GM23338 (cell line): Measurements from ENCODE around the gene TRPM3. TPM values are rescaled to one million over a fixed set of nuclear protein-coding genes. Genes with fewer than 3 reads are reported as not detected.

Experiments used
- ATAC-seq: fragments of 200-7000 bp; cut with Tn5 transposase; 3 replicates; pipeline ENCODE4 v1.9.1; 2020
- DNase-seq: peaks from one replicate; pipeline ENCODE4 v3.0.0-alpha.2; 2015; ENCODE audit warnings: low spot score
- H2AFZ ChIP-seq: fragments of 200-600 bp; sonication (generic); 2 replicates; pipeline ENCODE4 v1.8.0; 2016; ENCODE audit warnings: antibody characterized with exemption, mild to moderate bottlenecking, moderate library complexity
- H3F3A ChIP-seq: fragments of 200-600 bp; sonication (generic); replicated peaks from 2 replicates; pipeline ENCODE4 v1.8.0; 2017; ENCODE audit warnings: antibody characterized with exemption, mixed run types, low read depth
- H3K27ac ChIP-seq: fragments of 200-600 bp; sonication (generic); 2 replicates; pipeline ENCODE4 v1.6.1; 2016; ENCODE audit warnings: low read depth
- H3K27me3 ChIP-seq: fragments of 200-600 bp; sonication (generic); 2 replicates; pipeline ENCODE4 v1.8.0; 2016; ENCODE audit warnings: mild to moderate bottlenecking, mixed run types, moderate library complexity; ENCODE audit not compliant: insufficient read depth
- H3K36me3 ChIP-seq: fragments of 200-600 bp; sonication (generic); 2 replicates; pipeline ENCODE4 v1.8.0; 2016; ENCODE audit warnings: mild to moderate bottlenecking; ENCODE audit not compliant: insufficient read depth
- H3K4me1 ChIP-seq: fragments of 200-600 bp; sonication (generic); 2 replicates; pipeline ENCODE4 v1.8.0; 2016; ENCODE audit warnings: mild to moderate bottlenecking, moderate library complexity; ENCODE audit not compliant: insufficient read depth
- H3K4me2 ChIP-seq: fragments of 200-600 bp; sonication (generic); 2 replicates; pipeline ENCODE4 v1.7.1; 2017; ENCODE audit warnings: mixed run types
- H3K4me3 ChIP-seq: fragments of 200-600 bp; sonication (generic); 2 replicates; pipeline ENCODE4 v1.6.1; 2016; ENCODE audit warnings: mixed run types
- H3K79me2 ChIP-seq: fragments of 200-600 bp; sonication (generic); replicated peaks from 2 replicates; pipeline ENCODE4 v1.8.0; 2017; ENCODE audit warnings: mild to moderate bottlenecking; ENCODE audit not compliant: insufficient read depth
- H3K9me2 ChIP-seq: fragments of 200-600 bp; sonication (generic); 2 replicates; pipeline ENCODE4 v1.8.0; 2017; ENCODE audit not compliant: insufficient read depth
- H4K20me1 ChIP-seq: fragments of 200-600 bp; sonication (generic); replicated peaks from 2 replicates; pipeline ENCODE4 v1.8.0; 2017; ENCODE audit warnings: mild to moderate bottlenecking; ENCODE audit not compliant: insufficient read depth
- H3K27ac Mint-ChIP-seq: 2 replicates; pipeline ENCODE4 v1.8.0; 2020; ENCODE audit warnings: inconsistent platforms, mild to moderate bottlenecking, moderate library complexity, mixed read lengths
- H3K27me3 Mint-ChIP-seq: 3 replicates; pipeline ENCODE4 v1.8.0; 2022; ENCODE audit warnings: low read depth, mild to moderate bottlenecking, moderate library complexity, mixed read lengths, inconsistent platforms; ENCODE audit not compliant: insufficient read depth, poor library complexity
- H3K36me3 Mint-ChIP-seq: 3 replicates; pipeline ENCODE4 v1.8.0; 2021; ENCODE audit warnings: low read depth, mild to moderate bottlenecking, inconsistent platforms, moderate library complexity, mixed read lengths
- H3K4me1 Mint-ChIP-seq: 3 replicates; pipeline ENCODE4 v1.8.0; 2020; ENCODE audit warnings: mild to moderate bottlenecking, inconsistent platforms, mixed read lengths
- H3K4me3 Mint-ChIP-seq: 3 replicates; pipeline ENCODE4 v1.8.0; 2021; ENCODE audit warnings: moderate library complexity, mild to moderate bottlenecking, inconsistent platforms, mixed read lengths
- H3K9me3 Mint-ChIP-seq: 3 replicates; pipeline ENCODE4 v1.8.0; 2020; ENCODE audit warnings: moderate library complexity, mild to moderate bottlenecking, inconsistent platforms, mixed read lengths
- CREB1 ChIP-seq: fragments of 250-450 bp; sonication (Bioruptor Pico); IDR thresholded peaks from 2 replicates; pipeline ENCODE4 v1.5.0; 2020; ENCODE audit warnings: low read depth, mild to moderate bottlenecking, moderate library complexity
- EZH2 ChIP-seq: fragments of 200-600 bp; sonication (generic); IDR thresholded peaks from one replicate; pipeline ENCODE4 v1.8.0; 2017; ENCODE audit warnings: antibody characterized with exemption, mild to moderate bottlenecking, low read depth; ENCODE audit not compliant: unreplicated experiment
- EZH2phosphoT487 ChIP-seq: fragments of 200-600 bp; sonication (generic); IDR thresholded peaks from one replicate; pipeline ENCODE4 v1.8.1; 2018; ENCODE audit warnings: antibody characterized with exemption; ENCODE audit not compliant: unreplicated experiment
- JUNB ChIP-seq: IDR thresholded peaks from one replicate; pipeline ENCODE4 v1.6.1; 2016; ENCODE audit warnings: antibody characterized with exemption; ENCODE audit not compliant: unreplicated experiment
- NANOG ChIP-seq: IDR thresholded peaks from 2 replicates; pipeline ENCODE4 v1.6.1; 2016; ENCODE audit warnings: antibody characterized with exemption, borderline replicate concordance
- POLR2AphosphoS5 ChIP-seq: IDR thresholded peaks from 2 replicates; pipeline ENCODE4 v1.6.1; 2016; ENCODE audit warnings: antibody characterized with exemption, low read depth
- STAT1 ChIP-seq: IDR thresholded peaks from one replicate; pipeline ENCODE4 v1.6.1; 2016; ENCODE audit warnings: antibody characterized with exemption; ENCODE audit not compliant: unreplicated experiment
- ZNF114 ChIP-seq: fragments of 250-450 bp; sonication (Bioruptor Pico); IDR thresholded peaks from 2 replicates; pipeline ENCODE4 v1.5.0; 2020; ENCODE audit warnings: mild to moderate bottlenecking, moderate library complexity
- ZNF331 ChIP-seq: fragments of 250-450 bp; sonication (Bioruptor Pico); IDR thresholded peaks from 2 replicates; pipeline ENCODE4 v1.5.0; 2020; ENCODE audit warnings: low read depth, mild to moderate bottlenecking, moderate library complexity
- polyA plus RNA-seq: library from polyadenylated mRNA; unstranded; fragments of >200 nt; fragmentation: Nextera tagmentation; extraction: Ambion mirVana; gene quantifications from 2 replicates; pipeline ENCODE4 v1.2.1, GENCODE V29; 2016
- total RNA-seq: library from RNA; depleted of rRNA; stranded (reverse); fragments of >200 nt; shearing (Covaris generic); gene quantifications from 2 replicates; pipeline ENCODE4 v1.2.3, GENCODE V29; 2014
- TF ChIP-seq, protein P1 (sequence below): IDR thresholded peaks from 2 replicates; pipeline ENCODE4 v1.6.1; 2016; ENCODE audit warnings: antibody characterized with exemption
- TF ChIP-seq, protein P2 (sequence below): fragments of 250-450 bp; sonication (Bioruptor Pico); IDR thresholded peaks from 2 replicates; pipeline ENCODE4 v1.5.0; 2020; ENCODE audit warnings: mild to moderate bottlenecking, moderate library complexity
- TF ChIP-seq, protein P3 (sequence below): IDR thresholded peaks from one replicate; pipeline ENCODE4 v1.6.1; 2018; ENCODE audit warnings: antibody characterized with exemption; ENCODE audit not compliant: unreplicated experiment

The TRPM3 gene
- total and polyA plus RNA-seq, 2 experiments from 2014 or later = 2.8 to 8.2 TPM

DNA sequence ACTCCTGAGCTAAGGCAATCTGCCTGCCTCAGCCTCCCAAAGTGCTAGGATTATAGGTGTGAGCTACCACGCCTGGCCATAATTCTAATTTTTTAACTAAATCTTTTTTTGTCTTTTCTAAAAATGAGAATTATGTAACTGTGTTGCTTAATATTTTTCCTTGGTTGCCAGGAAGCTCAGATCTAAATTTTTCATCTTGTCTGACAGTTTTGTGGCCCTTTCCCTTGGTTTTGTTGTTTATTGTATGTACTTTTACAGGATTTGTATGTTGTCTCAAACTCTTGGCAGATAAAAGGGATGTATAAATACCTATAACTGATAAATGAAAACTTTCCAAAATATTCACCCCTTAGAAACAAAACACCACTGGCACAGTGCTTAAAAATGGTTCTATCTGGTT, 618.7 kb downstream of the TRPM3 start:
- Histone ChIP-seq H3K36me3 (no peaks in the 10 kb centered on the region), H3K79me2 (no peaks in the 10 kb centered on the region), H3F3A (no peaks in the 10 kb centered on the region), H3K4me1 (no peaks in the 10 kb centered on the region), H3K4me3 (no peak overlapping the region), H3K4me2 (no peak overlapping the region), H3K27ac (no peak overlapping the region), H2AFZ (no peak overlapping the region), H4K20me1 (no peaks in the 10 kb centered on the region), H3K9me2 (no peaks in the 10 kb centered on the region), H3K27me3 (no peaks in the 10 kb centered on the region)
- Mint-ChIP-seq H3K27me3 (no peaks in the 10 kb centered on the region), H3K27ac (no peak overlapping the region), H3K36me3 (no peaks in the 10 kb centered on the region), H3K4me1 (peaks cover 6% of the 10 kb centered on the region; the same call in 2 of the 3 replicates), H3K4me3 (no peak overlapping the region), H3K9me3 (no peaks in the 10 kb centered on the region)
- DNase-seq (no peak), ATAC-seq (no peak)
- no peak for TF ChIP-seq ZNF114 (CRISPR knock-in tag)
- no peak for TF ChIP-seq EZH2
- no peak for TF ChIP-seq NANOG
- TF ChIP-seq CREB1 (CRISPR knock-in tag) = no peak
- TF ChIP-seq, protein P1, sequence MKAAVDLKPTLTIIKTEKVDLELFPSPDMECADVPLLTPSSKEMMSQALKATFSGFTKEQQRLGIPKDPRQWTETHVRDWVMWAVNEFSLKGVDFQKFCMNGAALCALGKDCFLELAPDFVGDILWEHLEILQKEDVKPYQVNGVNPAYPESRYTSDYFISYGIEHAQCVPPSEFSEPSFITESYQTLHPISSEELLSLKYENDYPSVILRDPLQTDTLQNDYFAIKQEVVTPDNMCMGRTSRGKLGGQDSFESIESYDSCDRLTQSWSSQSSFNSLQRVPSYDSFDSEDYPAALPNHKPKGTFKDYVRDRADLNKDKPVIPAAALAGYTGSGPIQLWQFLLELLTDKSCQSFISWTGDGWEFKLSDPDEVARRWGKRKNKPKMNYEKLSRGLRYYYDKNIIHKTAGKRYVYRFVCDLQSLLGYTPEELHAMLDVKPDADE = no peak

DNA sequence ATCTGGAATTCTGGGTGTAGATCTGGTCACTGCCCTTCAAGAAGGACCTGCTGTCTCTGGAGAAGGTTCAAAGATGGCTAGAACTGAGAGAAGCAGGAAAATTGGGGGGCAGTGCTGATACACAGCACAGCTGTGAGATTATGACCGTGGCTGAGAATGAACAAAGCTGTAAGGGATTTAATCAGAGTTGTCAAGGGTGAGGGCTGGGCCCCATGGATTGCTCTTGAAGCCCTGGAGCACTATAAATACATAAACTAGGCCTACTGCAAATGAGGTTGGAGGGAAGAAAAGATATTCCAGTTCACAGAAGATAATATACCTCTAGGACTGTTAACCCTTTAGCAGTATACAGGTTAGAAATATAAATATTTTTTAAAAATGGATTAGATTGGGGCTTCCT, 620.6 kb downstream of the TRPM3 start:
- no peaks in the 10 kb centered on the region for H3K79me2 ChIP-seq
- Mint-ChIP-seq H3K36me3 (no peaks in the 10 kb centered on the region), H3K9me3 (no peaks in the 10 kb centered on the region), H3K27ac (no peak overlapping the region), H3K4me1 (peaks cover 6% of the 10 kb centered on the region; the same call in 2 of the 3 replicates), H3K4me3 (no peak overlapping the region), H3K27me3 (no peaks in the 10 kb centered on the region)
- no peaks in the 10 kb centered on the region for H3K27me3 ChIP-seq
- no peak overlapping the region for H2AFZ ChIP-seq
- H4K20me1 ChIP-seq = no peaks in the 10 kb centered on the region
- no peak overlapping the region for H3K4me2 ChIP-seq
- no peaks in the 10 kb centered on the region for H3K36me3 ChIP-seq
- H3K4me3 ChIP-seq = no peak overlapping the region
- DNase-seq (no peak), ATAC-seq (no peak)
- H3K9me2 ChIP-seq = no peaks in the 10 kb centered on the region
- no peaks in the 10 kb centered on the region for H3K4me1 ChIP-seq
- H3K27ac ChIP-seq = no peak overlapping the region
- H3F3A ChIP-seq = no peaks in the 10 kb centered on the region
- no peak for TF ChIP-seq ZNF114 (CRISPR knock-in tag)
- TF ChIP-seq JUNB = no peak
- TF ChIP-seq, protein P2, sequence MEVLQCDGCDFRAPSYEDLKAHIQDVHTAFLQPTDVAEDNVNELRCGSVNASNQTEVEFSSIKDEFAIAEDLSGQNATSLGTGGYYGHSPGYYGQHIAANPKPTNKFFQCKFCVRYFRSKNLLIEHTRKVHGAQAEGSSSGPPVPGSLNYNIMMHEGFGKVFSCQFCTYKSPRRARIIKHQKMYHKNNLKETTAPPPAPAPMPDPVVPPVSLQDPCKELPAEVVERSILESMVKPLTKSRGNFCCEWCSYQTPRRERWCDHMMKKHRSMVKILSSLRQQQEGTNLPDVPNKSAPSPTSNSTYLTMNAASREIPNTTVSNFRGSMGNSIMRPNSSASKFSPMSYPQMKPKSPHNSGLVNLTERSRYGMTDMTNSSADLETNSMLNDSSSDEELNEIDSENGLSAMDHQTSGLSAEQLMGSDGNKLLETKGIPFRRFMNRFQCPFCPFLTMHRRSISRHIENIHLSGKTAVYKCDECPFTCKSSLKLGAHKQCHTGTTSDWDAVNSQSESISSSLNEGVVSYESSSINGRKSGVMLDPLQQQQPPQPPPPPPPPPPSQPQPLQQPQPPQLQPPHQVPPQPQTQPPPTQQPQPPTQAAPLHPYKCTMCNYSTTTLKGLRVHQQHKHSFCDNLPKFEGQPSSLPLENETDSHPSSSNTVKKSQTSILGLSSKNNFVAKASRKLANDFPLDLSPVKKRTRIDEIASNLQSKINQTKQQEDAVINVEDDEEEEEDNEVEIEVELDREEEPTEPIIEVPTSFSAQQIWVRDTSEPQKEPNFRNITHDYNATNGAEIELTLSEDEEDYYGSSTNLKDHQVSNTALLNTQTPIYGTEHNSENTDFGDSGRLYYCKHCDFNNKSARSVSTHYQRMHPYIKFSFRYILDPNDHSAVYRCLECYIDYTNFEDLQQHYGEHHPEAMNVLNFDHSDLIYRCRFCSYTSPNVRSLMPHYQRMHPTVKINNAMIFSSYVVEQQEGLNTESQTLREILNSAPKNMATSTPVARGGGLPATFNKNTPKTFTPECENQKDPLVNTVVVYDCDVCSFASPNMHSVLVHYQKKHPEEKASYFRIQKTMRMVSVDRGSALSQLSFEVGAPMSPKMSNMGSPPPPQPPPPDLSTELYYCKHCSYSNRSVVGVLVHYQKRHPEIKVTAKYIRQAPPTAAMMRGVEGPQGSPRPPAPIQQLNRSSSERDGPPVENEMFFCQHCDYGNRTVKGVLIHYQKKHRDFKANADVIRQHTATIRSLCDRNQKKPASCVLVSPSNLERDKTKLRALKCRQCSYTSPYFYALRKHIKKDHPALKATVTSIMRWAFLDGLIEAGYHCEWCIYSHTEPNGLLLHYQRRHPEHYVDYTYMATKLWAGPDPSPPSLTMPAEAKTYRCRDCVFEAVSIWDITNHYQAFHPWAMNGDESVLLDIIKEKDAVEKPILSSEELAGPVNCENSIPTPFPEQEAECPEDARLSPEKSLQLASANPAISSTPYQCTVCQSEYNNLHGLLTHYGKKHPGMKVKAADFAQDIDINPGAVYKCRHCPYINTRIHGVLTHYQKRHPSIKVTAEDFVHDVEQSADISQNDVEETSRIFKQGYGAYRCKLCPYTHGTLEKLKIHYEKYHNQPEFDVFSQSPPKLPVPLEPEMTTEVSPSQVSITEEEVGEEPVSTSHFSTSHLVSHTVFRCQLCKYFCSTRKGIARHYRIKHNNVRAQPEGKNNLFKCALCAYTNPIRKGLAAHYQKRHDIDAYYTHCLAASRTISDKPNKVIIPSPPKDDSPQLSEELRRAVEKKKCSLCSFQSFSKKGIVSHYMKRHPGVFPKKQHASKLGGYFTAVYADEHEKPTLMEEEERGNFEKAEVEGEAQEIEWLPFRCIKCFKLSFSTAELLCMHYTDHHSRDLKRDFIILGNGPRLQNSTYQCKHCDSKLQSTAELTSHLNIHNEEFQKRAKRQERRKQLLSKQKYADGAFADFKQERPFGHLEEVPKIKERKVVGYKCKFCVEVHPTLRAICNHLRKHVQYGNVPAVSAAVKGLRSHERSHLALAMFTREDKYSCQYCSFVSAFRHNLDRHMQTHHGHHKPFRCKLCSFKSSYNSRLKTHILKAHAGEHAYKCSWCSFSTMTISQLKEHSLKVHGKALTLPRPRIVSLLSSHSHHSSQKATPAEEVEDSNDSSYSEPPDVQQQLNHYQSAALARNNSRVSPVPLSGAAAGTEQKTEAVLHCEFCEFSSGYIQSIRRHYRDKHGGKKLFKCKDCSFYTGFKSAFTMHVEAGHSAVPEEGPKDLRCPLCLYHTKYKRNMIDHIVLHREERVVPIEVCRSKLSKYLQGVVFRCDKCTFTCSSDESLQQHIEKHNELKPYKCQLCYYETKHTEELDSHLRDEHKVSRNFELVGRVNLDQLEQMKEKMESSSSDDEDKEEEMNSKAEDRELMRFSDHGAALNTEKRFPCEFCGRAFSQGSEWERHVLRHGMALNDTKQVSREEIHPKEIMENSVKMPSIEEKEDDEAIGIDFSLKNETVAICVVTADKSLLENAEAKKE = no peak
- TF ChIP-seq EZH2phosphoT487 = no peak
- no peak for TF ChIP-seq ZNF331 (CRISPR knock-in tag)
- TF ChIP-seq CREB1 (CRISPR knock-in tag) = no peak
- no peak for TF ChIP-seq POLR2AphosphoS5
- no peak for TF ChIP-seq NANOG
- TF ChIP-seq, protein P3, sequence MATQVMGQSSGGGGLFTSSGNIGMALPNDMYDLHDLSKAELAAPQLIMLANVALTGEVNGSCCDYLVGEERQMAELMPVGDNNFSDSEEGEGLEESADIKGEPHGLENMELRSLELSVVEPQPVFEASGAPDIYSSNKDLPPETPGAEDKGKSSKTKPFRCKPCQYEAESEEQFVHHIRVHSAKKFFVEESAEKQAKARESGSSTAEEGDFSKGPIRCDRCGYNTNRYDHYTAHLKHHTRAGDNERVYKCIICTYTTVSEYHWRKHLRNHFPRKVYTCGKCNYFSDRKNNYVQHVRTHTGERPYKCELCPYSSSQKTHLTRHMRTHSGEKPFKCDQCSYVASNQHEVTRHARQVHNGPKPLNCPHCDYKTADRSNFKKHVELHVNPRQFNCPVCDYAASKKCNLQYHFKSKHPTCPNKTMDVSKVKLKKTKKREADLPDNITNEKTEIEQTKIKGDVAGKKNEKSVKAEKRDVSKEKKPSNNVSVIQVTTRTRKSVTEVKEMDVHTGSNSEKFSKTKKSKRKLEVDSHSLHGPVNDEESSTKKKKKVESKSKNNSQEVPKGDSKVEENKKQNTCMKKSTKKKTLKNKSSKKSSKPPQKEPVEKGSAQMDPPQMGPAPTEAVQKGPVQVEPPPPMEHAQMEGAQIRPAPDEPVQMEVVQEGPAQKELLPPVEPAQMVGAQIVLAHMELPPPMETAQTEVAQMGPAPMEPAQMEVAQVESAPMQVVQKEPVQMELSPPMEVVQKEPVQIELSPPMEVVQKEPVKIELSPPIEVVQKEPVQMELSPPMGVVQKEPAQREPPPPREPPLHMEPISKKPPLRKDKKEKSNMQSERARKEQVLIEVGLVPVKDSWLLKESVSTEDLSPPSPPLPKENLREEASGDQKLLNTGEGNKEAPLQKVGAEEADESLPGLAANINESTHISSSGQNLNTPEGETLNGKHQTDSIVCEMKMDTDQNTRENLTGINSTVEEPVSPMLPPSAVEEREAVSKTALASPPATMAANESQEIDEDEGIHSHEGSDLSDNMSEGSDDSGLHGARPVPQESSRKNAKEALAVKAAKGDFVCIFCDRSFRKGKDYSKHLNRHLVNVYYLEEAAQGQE = no peak
- no peak for TF ChIP-seq STAT1
